Raji (cell line): Measurements from ENCODE around the gene PNPLA2.

ENCODE experiments used
- POLR2A ChIP-seq: IDR thresholded peaks from 2 replicates; pipeline ENCODE4 v1.6.1; 2011; ENCODE audit warnings: low read depth, low read length, control low read depth; ENCODE audit not compliant: insufficient read depth

Gene PNPLA2

GRCh38 chr11:791658-792534 lies 26.8 kb upstream of the PNPLA2 start:
- no peak for TF ChIP-seq POLR2A

GRCh38 chr11:792535-792821 lies 26.2 kb upstream of the PNPLA2 start:
- TF ChIP-seq POLR2A: no peak

- no peak for TF ChIP-seq POLR2A
Measured at GRCh38 chr11:792873-793272, 25.8 kb upstream of the PNPLA2 start.

- TF ChIP-seq POLR2A: no peak
Measured at GRCh38 chr11:793556-793955, 25.2 kb upstream of the PNPLA2 start.

- TF ChIP-seq POLR2A: no peak
Measured at GRCh38 chr11:794013-794765, 24.5 kb upstream of the PNPLA2 start.

- no peak for TF ChIP-seq POLR2A
Measured at GRCh38 chr11:794766-795633, 23.7 kb upstream of the PNPLA2 start.

- peak; percentile 73 for TF ChIP-seq POLR2A
Measured at GRCh38 chr11:795634-796564, 22.8 kb upstream of the PNPLA2 start.

- no peak for TF ChIP-seq POLR2A
Measured at GRCh38 chr11:796565-797295, 22.0 kb upstream of the PNPLA2 start.

- TF ChIP-seq POLR2A: peak; percentile 75; the same call in 1 of the 2 replicates
Measured at GRCh38 chr11:797296-798092, 21.2 kb upstream of the PNPLA2 start.

GRCh38 chr11:798093-798713 lies 20.5 kb upstream of the PNPLA2 start, which contains the start of gene SLC25A22:
SLC25A22 (minus strand) TSS chr11:798281; CDS start chr11:795006, 3,275 bp downstream.
- peak; percentile 60 for TF ChIP-seq POLR2A

- no peak for TF ChIP-seq POLR2A
Measured at GRCh38 chr11:799641-800316, 18.9 kb upstream of the PNPLA2 start.

- no peak for TF ChIP-seq POLR2A
Measured at GRCh38 chr11:800473-800872, 18.2 kb upstream of the PNPLA2 start.
